HepG2 (cell line): ENCODE data around the gene MYH10. TPM values are rescaled to one million over a fixed set of nuclear protein-coding genes. Genes with fewer than 3 reads are reported as not detected.

Experiments used
- ARNT ChIP-seq: fragments of 450-650 bp; IDR thresholded peaks from 2 replicates; pipeline ENCODE4 v1.6.1; 2017
- FIP1L1 ChIP-seq: fragments of 200-400 bp; formaldehyde crosslinking; IDR thresholded peaks from 2 replicates; pipeline ENCODE4 v1.6.1; 2018; ENCODE audit warnings: low read depth, mild to moderate bottlenecking, low read length, moderate library complexity, borderline replicate concordance; ENCODE audit not compliant: insufficient read depth
- IRX3 ChIP-seq: sonication (generic); formaldehyde crosslinking; IDR thresholded peaks from 2 replicates; pipeline ENCODE4 v1.8.1; 2023; ENCODE audit warnings: mild to moderate bottlenecking, low read depth, missing genetic modification reagents, borderline replicate concordance
- KDM6A ChIP-seq: IDR thresholded peaks from 2 replicates; pipeline ENCODE4 v1.6.1; 2016; ENCODE audit warnings: low read depth
- MBD4 ChIP-seq: IDR thresholded peaks from 2 replicates; pipeline ENCODE4 v1.6.1; 2012; ENCODE audit warnings: low read length, inconsistent platforms, borderline replicate concordance
- NCOA5 ChIP-seq: sonication (generic); formaldehyde crosslinking; IDR thresholded peaks from 2 replicates; pipeline ENCODE4 v1.4.0; 2020; ENCODE audit warnings: missing genetic modification reagents
- PHF5A ChIP-seq: IDR thresholded peaks from one replicate; pipeline ENCODE4 v1.6.1; 2018; ENCODE audit warnings: low read depth, missing genetic modification reagents; ENCODE audit not compliant: unreplicated experiment
- REST ChIP-seq, 2 experiments: IDR thresholded peaks; 2 replicates each; pipeline ENCODE4 v1.6.1; 2011 to 2012; ENCODE audit warnings: low read length in 2 of 2, borderline replicate concordance in 1 of 2, low read depth in 1 of 2, mild to moderate bottlenecking in 1 of 2, moderate library complexity in 1 of 2
- SPEN ChIP-seq: sonication (generic); formaldehyde crosslinking; IDR thresholded peaks from 2 replicates; pipeline ENCODE4 v1.5.1; 2020; ENCODE audit warnings: low read depth, mild to moderate bottlenecking, missing genetic modification reagents
- TRIM22 ChIP-seq: fragments of 450-650 bp; IDR thresholded peaks from 2 replicates; pipeline ENCODE4 v1.6.1; 2017
- ZBTB7B ChIP-seq: sonication (generic); formaldehyde crosslinking; IDR thresholded peaks from 2 replicates; pipeline ENCODE4 v1.4.0; 2020; ENCODE audit warnings: missing genetic modification reagents
- ZC3H4 ChIP-seq: sonication (generic); formaldehyde crosslinking; IDR thresholded peaks from 2 replicates; pipeline ENCODE4 v1.4.0; 2020; ENCODE audit warnings: missing genetic modification reagents, borderline replicate concordance
- ZNF224 ChIP-seq: sonication (generic); formaldehyde crosslinking; IDR thresholded peaks from 2 replicates; pipeline ENCODE4 v1.5.0; 2020; ENCODE audit warnings: mild to moderate bottlenecking, missing genetic modification reagents
- ZNF280D ChIP-seq: sonication (generic); formaldehyde crosslinking; IDR thresholded peaks from 2 replicates; pipeline ENCODE4 v1.5.1; 2020; ENCODE audit warnings: mild to moderate bottlenecking, missing genetic modification reagents
- ZNF3 ChIP-seq: IDR thresholded peaks from 2 replicates; pipeline ENCODE4 v1.7.0; 2017; ENCODE audit warnings: inconsistent platforms
- ZNF343 ChIP-seq: sonication (generic); formaldehyde crosslinking; IDR thresholded peaks from 2 replicates; pipeline ENCODE4 v1.4.0; 2020; ENCODE audit warnings: mild to moderate bottlenecking, missing genetic modification reagents
- ZNF446 ChIP-seq: sonication (generic); formaldehyde crosslinking; IDR thresholded peaks from 2 replicates; pipeline ENCODE4 v1.5.0; 2020; ENCODE audit warnings: mild to moderate bottlenecking, missing genetic modification reagents
- ZNF550 ChIP-seq: sonication (generic); formaldehyde crosslinking; IDR thresholded peaks from 2 replicates; pipeline ENCODE4 v1.4.0; 2020; ENCODE audit warnings: mild to moderate bottlenecking, missing genetic modification reagents, borderline replicate concordance
- ZNF7 ChIP-seq: IDR thresholded peaks from 2 replicates; pipeline ENCODE4 v1.6.1; 2016; ENCODE audit warnings: missing biosample characterization, missing genetic modification reagents
- ZNF788 ChIP-seq: sonication (generic); formaldehyde crosslinking; IDR thresholded peaks from 2 replicates; pipeline ENCODE4 v1.5.0; 2020; ENCODE audit warnings: mild to moderate bottlenecking, missing genetic modification reagents, borderline replicate concordance
- polyA plus RNA-seq, 8 experiments: library from polyadenylated mRNA; depleted of rRNA in 3 of 8; stranded (reverse) in 7 of 8; unstranded in 1 of 8; fragments of >200 nt; fragmentation: Illumina TruSeq in 4 of 8; extraction: Trizol in 4 of 8; gene quantifications; 2 replicates each; pipeline versions ENCODE4 v1.2.1 to v1.2.3, GENCODE V29; 2011 to 2016; ENCODE audit warnings: low read depth in 4 of 8, missing spikeins in 1 of 8, mixed read lengths in 1 of 8; ENCODE audit not compliant: insufficient read depth in 1 of 8
- total RNA-seq, 5 experiments: library from RNA; depleted of rRNA; stranded (reverse); fragments of >200 nt; fragmentation: Illumina TruSeq; extraction: Trizol; gene quantifications; 2 replicates each; pipeline ENCODE4 v1.2.3, GENCODE V29; 2016; ENCODE audit warnings: low read depth in 1 of 5
- TF ChIP-seq, protein P1 (sequence below): sonication (generic); formaldehyde crosslinking; IDR thresholded peaks from 2 replicates; pipeline ENCODE4 v1.5.0; 2020; ENCODE audit warnings: missing genetic modification reagents

The MYH10 gene
- total and polyA plus RNA-seq, 2 of the 13 experiments (the other 11 are each of a cell fraction or from before 2014, with no cell fraction given) = 43.4 to 68.6 TPM

GRCh38 chr17:8435245-8436168 lies 195.0 kb downstream of the MYH10 start, which contains the start of gene NDEL1 (continued):
- TF ChIP-seq ZNF280D (CRISPR knock-in tag) = no peak
- TF ChIP-seq, protein P1, sequence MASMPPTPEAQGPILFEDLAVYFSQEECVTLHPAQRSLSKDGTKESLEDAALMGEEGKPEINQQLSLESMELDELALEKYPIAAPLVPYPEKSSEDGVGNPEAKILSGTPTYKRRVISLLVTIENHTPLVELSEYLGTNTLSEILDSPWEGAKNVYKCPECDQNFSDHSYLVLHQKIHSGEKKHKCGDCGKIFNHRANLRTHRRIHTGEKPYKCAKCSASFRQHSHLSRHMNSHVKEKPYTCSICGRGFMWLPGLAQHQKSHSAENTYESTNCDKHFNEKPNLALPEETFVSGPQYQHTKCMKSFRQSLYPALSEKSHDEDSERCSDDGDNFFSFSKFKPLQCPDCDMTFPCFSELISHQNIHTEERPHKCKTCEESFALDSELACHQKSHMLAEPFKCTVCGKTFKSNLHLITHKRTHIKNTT = 0 out of 2 replicates have a peak, but pooled peaks have one; percentile 49
- no peak for TF ChIP-seq PHF5A (CRISPR knock-in tag)
- no peak for TF ChIP-seq ZC3H4 (CRISPR knock-in tag)
- TF ChIP-seq ZNF7 = no peak
- 0 out of 2 replicates have a peak, but pooled peaks have one; percentile 3 for TF ChIP-seq ZBTB7B
- TF ChIP-seq NCOA5 = no peak
- TF ChIP-seq FIP1L1 = no peak
- no peak for TF ChIP-seq ZNF788 (CRISPR knock-in tag)
- no peak for TF ChIP-seq IRX3 (CRISPR knock-in tag)
- TF ChIP-seq ZNF224 (CRISPR knock-in tag) = no peak
- no peak for TF ChIP-seq ZNF3 (CRISPR knock-in tag)
- TF ChIP-seq ZNF446 = no peak
- TF ChIP-seq REST (IDR thresholded peaks at IDR 0.05; ENCODE audit: borderline replicate concordance in 1 of 2, low read depth in 1 of 2, low read length in 2 of 2) = no peak; a peak in 1 of 4 replicates
- no peak for TF ChIP-seq ZNF550
- TF ChIP-seq MBD4 = no peak
- TF ChIP-seq ARNT = no peak
- TF ChIP-seq ZNF343 (CRISPR knock-in tag) = no peak
- TF ChIP-seq KDM6A = no peak
- TF ChIP-seq SPEN (CRISPR knock-in tag) = peak; percentile 59; the same call in 1 of the 2 replicates
- no peak for TF ChIP-seq TRIM22
